Loucy (cell line): ENCODE data around the gene STN1.

Experiments
- CTCF ChIP-seq: fragments of 200-600 bp; sonication (generic); conservative IDR thresholded peaks from 2 replicates; pipeline ENCODE4 v1.5.1; 2014; ENCODE audit warnings: mild to moderate bottlenecking, antibody characterized with exemption, low read length
- EZH2phosphoT487 ChIP-seq: fragments of 200-600 bp; IDR thresholded peaks from 2 replicates; pipeline ENCODE4 v1.6.1; 2018; ENCODE audit warnings: antibody characterized with exemption, mild to moderate bottlenecking, moderate library complexity, borderline replicate concordance

DNA sequence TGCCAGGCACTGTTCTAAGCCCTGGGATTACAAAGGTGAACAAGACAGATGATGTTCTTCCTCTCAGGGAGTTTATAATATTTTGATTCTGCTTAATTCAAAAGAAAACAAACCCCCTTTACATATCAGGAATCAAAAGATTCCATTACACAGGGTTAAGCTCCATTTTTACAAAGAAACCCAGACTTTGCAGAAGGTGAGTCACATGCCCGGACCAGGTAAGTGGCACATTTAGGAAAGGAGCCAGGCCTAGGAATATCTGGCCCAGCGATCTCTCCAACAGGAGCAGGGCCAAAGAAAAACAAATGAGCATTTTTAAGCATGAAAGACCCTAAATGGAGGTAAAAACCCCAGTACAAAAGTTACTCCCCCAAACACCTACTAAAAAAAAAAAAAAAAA is 1.1 kb downstream of the STN1 start:
- TF ChIP-seq CTCF: no peak
- TF ChIP-seq EZH2phosphoT487: no peak
